Forelimb muscle (tissue), 1 donor: ENCODE data around the gene SDSL. TPM values are rescaled to one million over a fixed set of nuclear protein-coding genes. Genes with fewer than 3 reads are reported as not detected.

Experiments
- DNase-seq: peaks from one replicate; pipeline ENCODE4 v3.0.0-alpha.2; 2013; ENCODE audit warnings: low read depth
- polyA plus RNA-seq: library from polyadenylated mRNA; unstranded; fragments of 120-200 nt; gene quantifications from one replicate; pipeline ENCODE4 v1.2.1, GENCODE V29; 2013; ENCODE audit not compliant: insufficient read length

SDSL gene
- polyA plus RNA-seq, 1 donor, result 1.3 TPM

- DNase-seq, result no peak
Measured at GRCh38 chr12:113420996-113421595, 1.1 kb upstream of the SDSL start.

GRCh38 chr12:113422886-113423669 lies 898 bp downstream of the SDSL start:
- no peak for DNase-seq

- no peak for DNase-seq
Measured at GRCh38 chr12:113424456-113424855, 2.3 kb downstream of the SDSL start.

- no peak for DNase-seq
Measured at GRCh38 chr12:113424915-113425823, 3.0 kb downstream of the SDSL start.

GRCh38 chr12:113425960-113426453 lies 3.8 kb downstream of the SDSL start:
- DNase-seq, result no peak

GRCh38 chr12:113427882-113428281 lies 5.7 kb downstream of the SDSL start:
- no peak for DNase-seq

- no peak for DNase-seq
Measured at GRCh38 chr12:113428482-113428881, 6.3 kb downstream of the SDSL start.

- DNase-seq, result no peak
Measured at GRCh38 chr12:113432986-113433385, 10.8 kb downstream of the SDSL start.

- no peak for DNase-seq
Measured at GRCh38 chr12:113435367-113435766, 13.2 kb downstream of the SDSL start.

GRCh38 chr12:113436586-113436985 lies 14.4 kb downstream of the SDSL start:
- DNase-seq, result no peak

GRCh38 chr12:113436993-113437728 lies 15.0 kb downstream of the SDSL start:
- DNase-seq, result no peak

GRCh38 chr12:113437729-113438100 lies 15.5 kb downstream of the SDSL start:
- no peak for DNase-seq

GRCh38 chr12:113438523-113439300 lies 16.5 kb downstream of the SDSL start:
- no peak for DNase-seq

- DNase-seq, result no peak
Measured at GRCh38 chr12:113439301-113439597, 17.1 kb downstream of the SDSL start.

GRCh38 chr12:113439606-113440030 lies 17.4 kb downstream of the SDSL start:
- DNase-seq, result no peak

GRCh38 chr12:113440336-113440735 lies 18.2 kb downstream of the SDSL start:
- DNase-seq, result no peak

GRCh38 chr12:113440947-113441782 lies 19.0 kb downstream of the SDSL start:
- DNase-seq, result no peak

GRCh38 chr12:113443030-113443539 lies 20.9 kb downstream of the SDSL start:
- DNase-seq, result no peak

GRCh38 chr12:113445544-113446171 lies 23.5 kb downstream of the SDSL start:
- DNase-seq, result no peak
